HG02642 (cell line): Measurements from ENCODE around the gene ATP8A1.
"Not testable (repeated sequence)": the region's sequence is repeated elsewhere in the genome, so short reads cannot be mapped to it uniquely, and the experiment has no call there.

Experiments
- ATAC-seq: cut with Tn5 transposase; IDR thresholded peaks from one replicate; pipeline ENCODE4 v1.9.1; 2021; ENCODE audit warnings: mild to moderate bottlenecking; ENCODE audit not compliant: unreplicated experiment, poor library complexity

The ATP8A1 gene

DNA sequence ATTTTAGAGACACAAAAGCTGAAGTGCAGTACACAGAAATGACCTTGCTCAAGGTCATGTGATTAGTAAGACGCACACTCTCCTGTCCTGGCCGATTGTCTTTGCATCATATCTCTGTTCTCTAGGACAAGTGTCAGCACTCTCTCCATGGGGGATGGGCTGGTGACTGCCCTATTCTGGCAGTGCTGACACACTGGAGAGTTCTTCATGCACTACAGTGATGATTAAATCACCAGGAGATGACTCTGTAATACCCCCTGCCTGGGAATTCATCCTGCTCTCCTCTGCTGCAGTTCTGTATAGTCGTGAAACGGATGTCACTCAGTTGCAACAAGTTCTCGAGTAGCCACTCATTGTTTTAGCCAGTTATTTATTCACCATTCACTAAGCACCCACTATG is 264.9 kb downstream of the ATP8A1 start:
- no peak for ATAC-seq

DNA sequence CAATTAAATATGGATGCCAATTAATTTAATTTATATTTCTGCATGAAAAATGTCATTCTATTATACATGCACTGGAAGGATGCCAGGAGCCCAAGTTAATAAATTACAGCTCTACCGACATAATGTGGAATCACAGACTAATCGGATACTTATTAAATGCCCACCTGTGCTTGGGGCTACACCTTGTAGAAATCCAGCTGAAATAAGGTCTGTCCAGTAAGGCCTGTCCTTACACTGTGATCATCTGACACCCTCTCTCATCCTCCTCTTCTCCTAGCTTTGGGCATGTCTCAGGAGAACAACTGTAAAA is 265.6 kb downstream of the ATP8A1 start:
- ATAC-seq = no peak

DNA sequence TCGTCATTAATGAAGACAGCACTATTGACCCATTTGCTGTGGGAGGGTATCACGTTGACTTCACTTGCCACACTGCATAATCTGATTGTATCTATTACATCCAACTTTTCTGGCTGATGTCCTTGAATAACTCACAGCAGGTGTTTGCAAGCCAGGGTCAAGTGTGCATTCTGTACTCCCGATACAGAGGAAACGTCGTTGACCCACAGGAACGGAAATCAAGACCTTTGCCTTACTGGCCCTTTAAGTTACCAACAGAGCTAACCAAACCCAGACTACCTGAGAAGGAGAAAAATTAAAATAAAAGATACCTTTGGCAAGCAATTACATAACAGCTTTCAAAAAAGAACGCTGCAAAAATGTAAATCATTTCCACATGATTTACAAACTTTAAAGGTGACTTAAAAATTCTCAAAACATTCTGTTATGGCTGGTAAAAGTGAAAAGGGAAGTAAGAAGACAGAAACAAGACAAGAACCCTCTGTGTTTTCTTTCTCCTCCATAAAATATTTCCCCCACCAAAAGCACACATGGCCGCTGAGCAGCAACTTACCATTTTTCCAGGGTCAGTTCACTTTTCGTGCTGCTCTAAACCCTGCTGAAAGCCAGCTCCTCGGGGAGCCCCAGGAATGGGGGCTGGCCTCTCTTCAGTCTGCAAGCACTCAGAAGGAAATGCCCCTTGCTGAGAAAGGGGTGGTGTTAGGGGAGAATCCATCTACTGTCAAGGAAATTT is 266.1 kb downstream of the ATP8A1 start:
- no peak for ATAC-seq

DNA sequence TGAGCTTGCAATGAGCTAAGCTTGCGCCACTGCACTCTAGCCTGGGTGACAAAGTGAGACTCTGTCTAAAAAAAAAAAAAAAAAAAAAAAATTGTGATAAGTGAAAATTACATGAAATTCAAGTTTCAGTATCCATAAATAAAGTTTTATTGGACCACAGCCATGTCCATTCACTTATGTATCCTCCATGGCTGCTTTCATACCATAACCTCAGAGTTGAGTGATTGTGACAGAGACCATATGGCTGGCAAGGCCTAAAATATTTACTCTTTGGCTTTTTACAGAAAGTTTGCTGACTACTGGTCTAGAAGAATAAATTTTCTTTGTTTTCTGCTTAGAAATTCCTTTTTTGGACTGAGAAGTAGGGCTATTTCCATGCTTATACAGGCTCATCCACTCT is 271.4 kb downstream of the ATP8A1 start:
- no peak for ATAC-seq

DNA sequence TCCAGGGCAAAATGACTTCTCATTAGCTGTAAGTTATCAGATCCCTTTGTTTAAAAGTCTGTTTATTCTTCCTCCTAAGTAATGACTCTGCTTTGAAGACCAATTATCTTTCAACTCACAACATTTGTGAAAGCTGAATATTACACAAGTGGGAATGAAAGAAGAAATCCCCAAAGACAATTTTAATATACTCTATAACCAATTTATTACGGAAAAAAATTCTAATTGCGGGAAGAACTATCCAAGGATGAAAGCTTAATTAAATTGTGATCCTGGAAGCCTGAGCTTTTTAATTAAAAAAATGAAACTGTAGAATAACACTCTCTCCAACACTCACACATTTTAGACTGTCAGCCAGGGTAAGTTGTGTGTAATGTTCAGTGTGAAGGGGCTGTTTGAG is 275.2 kb downstream of the ATP8A1 start:
- no peak for ATAC-seq

DNA sequence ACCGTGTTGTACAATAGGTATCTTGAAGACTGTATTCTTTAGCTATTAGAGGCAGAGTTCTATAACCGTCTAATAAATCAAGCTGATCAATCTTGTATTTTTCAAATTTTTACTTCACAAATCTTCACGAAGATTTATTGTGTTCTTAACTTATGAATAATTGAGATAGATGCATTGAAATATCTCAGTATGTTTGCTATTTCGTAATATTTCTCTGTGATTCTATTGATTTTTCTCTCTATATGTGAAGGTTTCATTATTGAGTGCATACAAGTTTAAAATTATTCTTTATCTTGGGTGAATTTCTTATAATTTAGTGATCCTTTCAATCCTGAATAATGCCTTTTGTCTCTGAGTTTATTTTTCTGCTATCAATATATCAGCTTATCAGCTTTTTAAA is 279.4 kb downstream of the ATP8A1 start:
- no peak for ATAC-seq

DNA sequence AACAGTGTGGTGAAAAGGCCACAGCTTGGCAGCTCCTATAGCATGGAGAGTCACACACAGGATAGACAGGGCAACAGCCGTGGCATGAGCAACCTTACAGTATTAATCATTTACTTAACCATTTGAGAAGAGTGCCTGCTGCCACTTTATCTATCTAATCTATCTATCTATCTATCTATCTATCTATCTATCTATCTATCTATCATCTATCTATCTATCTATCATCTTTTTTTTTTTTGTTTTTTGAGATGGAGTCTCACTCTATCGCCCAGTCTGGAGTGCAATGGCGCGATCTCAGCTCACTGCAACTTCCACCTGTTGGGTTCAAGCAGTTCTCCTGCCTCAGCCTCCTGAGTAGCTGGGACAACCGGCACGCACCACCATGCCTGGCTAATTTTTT is 284.6 kb downstream of the ATP8A1 start:
- not testable (repeated sequence) for ATAC-seq

DNA sequence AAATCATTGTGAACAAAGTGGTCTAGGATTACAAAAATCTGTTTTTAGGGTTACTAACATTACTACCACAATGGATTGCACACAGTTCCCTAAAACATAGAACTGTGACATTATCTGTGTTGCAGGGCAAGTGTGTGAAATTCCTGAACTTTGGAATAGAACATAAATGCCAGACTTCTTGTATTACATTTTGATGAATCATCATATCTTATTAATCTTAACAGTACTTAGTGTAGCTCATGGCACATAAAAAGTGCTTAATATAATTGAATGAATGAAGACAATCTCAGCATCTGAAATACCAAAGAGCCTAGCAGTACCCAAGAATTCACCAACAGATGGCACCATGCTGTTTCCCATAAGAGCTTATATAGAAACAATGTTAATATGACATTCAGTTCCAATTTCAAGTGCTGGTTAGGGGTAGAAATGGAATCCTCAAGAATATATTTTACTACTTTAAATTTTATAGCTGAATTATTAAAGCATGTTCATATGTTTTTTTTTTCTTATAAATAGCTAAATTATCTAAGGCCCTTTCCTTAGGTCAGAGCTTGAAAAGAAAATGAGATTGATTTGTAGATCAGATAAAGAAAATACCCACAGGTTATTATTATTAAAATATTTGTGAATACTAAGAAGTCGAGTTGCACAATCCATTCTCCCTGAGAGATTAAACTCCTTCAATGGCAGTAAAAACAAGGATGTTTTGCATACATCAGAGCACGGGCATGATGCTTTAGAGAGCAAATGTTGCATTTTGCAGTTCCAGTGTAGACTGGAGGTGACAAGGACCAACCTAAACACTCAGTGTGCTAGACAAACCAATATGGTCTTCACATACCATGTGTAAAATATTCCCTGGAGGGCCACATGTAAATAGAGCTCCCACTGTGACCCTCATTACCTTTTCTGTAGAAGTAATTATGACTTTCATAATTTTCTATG is 285.3 kb downstream of the ATP8A1 start:
- ATAC-seq = peak; percentile 48

DNA sequence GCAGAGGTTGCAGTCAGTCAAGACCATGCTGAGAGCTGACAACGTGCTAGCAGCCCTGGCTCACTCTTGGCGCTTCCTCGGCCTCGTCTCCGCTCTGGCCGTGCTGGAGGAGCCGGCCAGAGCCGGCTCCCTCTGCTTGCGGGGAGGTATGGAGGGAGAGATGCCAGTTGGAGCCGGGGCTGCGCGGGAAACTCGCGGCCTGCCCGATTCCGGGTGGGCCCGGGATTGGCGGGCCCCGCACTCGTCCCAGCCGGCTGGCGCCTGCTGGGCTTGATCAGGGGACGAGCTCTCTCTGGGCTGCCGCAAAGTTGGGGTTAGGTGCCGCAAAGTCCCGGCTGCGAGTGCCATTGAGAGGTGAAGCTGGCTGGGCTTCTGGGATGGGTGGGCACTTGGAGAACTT is 287.4 kb downstream of the ATP8A1 start:
- no peak for ATAC-seq

DNA sequence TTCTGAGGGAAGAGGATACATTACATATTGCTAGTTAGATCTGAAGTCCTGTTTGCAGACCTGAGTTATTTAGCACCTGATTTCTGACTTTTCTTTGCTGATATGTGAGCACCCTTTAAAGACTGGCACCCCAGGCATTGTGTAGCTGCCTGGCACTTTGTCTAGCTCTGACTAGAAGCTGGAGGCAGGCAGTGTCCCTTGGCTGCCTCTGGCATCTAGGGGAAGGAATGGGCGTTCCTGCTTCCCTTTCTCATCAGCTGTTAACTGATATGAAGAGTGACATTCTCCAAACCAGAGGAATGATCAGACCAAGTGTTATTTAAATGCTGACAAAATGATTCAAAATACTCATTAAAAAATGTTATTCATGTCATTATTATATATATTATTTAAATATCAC is 289.9 kb downstream of the ATP8A1 start:
- ATAC-seq = no peak

DNA sequence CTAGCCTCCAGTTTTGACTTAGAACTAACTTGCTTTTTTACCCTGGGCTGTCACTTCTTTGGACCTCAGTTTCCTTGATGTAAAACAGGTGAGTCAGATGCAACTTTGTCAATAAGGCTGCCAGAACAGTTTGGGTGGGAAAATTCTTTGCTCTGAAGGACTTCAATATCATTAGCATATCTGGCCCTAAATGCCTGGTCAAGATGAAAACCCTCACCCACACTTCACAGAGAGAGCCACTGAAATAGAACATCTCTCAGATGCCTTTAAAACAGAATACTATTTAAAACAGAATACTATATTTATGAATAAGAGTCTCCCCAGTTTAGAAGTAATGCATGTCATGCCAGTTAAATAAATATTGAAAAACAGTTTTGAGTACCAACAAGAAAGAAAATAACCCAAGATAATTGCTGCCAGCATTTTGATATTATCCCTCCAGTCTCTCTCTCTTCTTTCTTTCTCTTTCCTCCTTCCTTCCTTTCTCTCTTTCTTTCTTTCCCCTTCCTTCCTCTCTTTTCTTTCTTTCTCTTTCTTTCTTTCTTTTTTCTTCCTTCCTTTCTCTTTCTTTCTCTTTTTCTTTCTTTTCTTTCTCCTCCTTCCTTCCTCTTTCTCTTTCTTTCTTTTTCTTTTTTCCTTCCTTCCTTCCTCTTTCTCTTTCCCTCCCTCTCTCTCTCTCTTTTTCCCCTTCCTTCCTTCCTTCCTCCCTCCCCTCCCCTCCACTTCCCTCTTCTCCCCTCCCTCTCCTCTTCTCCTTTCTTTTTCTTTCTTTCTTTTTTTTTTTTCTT is 292.4 kb downstream of the ATP8A1 start:
- no peak for ATAC-seq

DNA sequence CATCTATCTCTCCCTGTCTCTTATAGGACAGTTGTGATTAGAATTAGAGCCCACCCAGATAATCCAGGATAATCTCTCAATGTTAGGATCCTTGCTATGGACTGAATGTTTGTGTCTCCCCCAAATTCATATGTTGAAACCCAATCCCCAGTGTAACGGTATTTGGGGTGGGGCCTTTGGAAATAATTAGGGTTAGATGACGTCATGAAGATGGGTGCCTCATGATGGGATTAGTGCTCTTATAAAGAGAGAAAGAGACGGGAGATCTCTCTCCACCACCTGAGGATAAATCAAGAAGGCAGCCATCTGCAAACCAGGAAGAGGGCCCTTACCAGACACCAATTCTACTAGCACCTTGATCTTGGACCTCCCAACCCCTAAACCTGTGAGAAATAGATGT is 293.3 kb downstream of the ATP8A1 start:
- no peak for ATAC-seq

DNA sequence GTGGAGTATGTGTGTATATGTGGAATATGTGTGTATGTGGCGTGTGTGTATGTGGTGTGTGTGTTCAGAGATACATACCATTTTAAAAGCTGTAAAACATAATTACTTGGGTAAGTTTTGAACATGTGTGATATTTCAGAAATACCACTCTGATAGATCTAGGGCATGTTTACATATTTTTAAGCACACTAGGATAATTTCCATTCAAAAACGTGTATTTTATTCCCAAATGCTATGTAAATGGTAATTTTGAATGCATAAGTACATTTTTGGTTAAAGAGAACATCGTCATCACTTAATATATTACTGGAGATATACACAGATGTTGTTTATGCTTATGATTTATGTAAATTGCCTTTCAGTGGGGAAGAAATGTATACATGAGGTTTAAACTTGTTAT is 294.3 kb downstream of the ATP8A1 start:
- ATAC-seq = no peak

DNA sequence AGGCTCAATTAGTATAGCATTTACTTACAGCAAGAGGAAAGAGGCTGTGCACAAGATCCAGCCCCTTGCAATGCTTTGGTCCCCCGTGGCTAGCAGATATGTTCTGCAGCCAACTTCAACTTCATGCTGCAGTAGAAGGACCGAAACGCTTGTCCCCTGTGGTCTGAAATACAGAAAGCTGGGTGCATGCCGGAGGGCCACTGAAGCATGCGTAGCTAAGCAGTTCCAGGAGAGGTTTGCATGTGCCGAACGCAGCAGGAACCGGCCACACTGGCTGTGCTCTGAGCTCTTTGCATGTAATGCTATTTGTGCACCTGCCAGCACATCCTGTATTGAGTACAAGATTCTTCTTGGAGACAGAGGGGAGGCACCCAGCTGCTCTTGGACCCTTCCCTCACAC is 295.4 kb downstream of the ATP8A1 start:
- no peak for ATAC-seq

DNA sequence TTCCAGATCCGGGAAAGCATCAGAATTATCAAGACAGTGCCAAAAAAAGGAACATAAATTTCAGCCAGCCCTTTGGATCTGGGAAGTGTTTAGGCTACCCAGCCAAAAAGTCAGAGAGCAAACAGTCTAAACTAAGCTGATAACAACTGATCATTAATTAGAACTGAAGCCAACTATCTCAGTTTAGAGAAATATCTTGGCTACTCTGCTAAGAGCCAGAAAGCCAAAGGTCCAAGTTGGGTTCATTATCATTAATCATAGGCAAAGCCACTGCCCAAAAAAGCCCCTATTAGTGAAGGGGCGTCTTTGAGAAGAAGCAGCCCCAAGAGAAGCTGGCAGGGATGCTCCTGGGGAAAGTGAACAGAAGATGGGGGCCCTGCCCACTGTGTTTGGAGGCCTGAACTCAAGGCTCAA is 296.6 kb downstream of the ATP8A1 start:
- no peak for ATAC-seq

DNA sequence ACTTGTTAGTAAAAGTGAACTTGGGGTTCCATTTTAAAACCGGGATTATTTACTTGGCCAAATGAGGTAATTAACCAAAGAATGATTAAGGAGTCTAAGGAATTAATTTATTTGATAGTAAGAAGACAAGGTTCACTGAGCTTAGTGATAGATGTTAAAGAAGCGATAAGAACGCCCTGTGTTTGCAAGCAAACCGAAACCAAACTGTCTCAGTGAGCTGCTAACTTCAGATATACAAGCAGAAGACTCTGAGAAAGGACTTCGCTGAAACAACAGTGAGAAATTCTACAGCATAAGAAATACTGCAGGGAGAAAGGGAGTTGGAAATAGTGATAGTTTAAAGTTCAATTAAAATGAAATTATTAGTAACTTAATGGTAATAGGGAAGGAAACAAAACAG is 297.2 kb downstream of the ATP8A1 start:
- no peak for ATAC-seq
